Peyer's patch (tissue), 4 donors: Measurements from ENCODE around the gene VSIR.

Experiments
- POLR2A ChIP-seq, 2 donors: fragments of 450-650 bp; IDR thresholded peaks; one replicate each; pipeline ENCODE4 v1.5.1; 2017; ENCODE audit warnings: antibody characterized with exemption in 2 of 2, mild to moderate bottlenecking in 2 of 2, moderate library complexity in 2 of 2
- TF ChIP-seq, protein P1 (sequence below), 6 experiments: fragments of 450-650 bp in 4 of 6; fragments of 200-600 bp in 2 of 6; sonication (generic) in 1 of 6; IDR thresholded peaks; one replicate each; pipeline ENCODE4 v1.5.1; 2017 to 2019; ENCODE audit warnings: antibody characterized with exemption in 6 of 6, mild to moderate bottlenecking in 3 of 6, moderate library complexity in 1 of 6

GRCh38 chr10:71821909-71822763, 48.8 kb upstream of the VSIR start:
- TF ChIP-seq, protein P1, sequence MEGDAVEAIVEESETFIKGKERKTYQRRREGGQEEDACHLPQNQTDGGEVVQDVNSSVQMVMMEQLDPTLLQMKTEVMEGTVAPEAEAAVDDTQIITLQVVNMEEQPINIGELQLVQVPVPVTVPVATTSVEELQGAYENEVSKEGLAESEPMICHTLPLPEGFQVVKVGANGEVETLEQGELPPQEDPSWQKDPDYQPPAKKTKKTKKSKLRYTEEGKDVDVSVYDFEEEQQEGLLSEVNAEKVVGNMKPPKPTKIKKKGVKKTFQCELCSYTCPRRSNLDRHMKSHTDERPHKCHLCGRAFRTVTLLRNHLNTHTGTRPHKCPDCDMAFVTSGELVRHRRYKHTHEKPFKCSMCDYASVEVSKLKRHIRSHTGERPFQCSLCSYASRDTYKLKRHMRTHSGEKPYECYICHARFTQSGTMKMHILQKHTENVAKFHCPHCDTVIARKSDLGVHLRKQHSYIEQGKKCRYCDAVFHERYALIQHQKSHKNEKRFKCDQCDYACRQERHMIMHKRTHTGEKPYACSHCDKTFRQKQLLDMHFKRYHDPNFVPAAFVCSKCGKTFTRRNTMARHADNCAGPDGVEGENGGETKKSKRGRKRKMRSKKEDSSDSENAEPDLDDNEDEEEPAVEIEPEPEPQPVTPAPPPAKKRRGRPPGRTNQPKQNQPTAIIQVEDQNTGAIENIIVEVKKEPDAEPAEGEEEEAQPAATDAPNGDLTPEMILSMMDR (IDR thresholded peaks at IDR 0.05): no peak
- TF ChIP-seq POLR2A (IDR thresholded peaks at IDR 0.05): no peak
